WTC11 (cell line): Measurements from ENCODE around the gene KCNT1.

Experiments used
- CREB1 ChIP-seq: sonication (generic); formaldehyde crosslinking; IDR thresholded peaks from 2 replicates; pipeline ENCODE4 v1.8.0; 2023; ENCODE audit warnings: mild to moderate bottlenecking, missing genetic modification reagents
- CREM ChIP-seq: sonication (generic); formaldehyde crosslinking; IDR thresholded peaks from 2 replicates; pipeline ENCODE4 v1.8.1; 2022; ENCODE audit warnings: mild to moderate bottlenecking, missing genetic modification reagents, moderate library complexity
- CTCF ChIP-seq: fragments of 200-600 bp; IDR thresholded peaks from 2 replicates; pipeline ENCODE4 v1.8.0; 2022; ENCODE audit warnings: antibody characterized with exemption
- FOXK1 ChIP-seq: sonication (generic); formaldehyde crosslinking; IDR thresholded peaks from 2 replicates; pipeline ENCODE4 v1.8.0; 2022; ENCODE audit warnings: mild to moderate bottlenecking, moderate library complexity, missing genetic modification reagents
- HMGXB4 ChIP-seq: sonication (generic); formaldehyde crosslinking; IDR thresholded peaks from 2 replicates; pipeline ENCODE4 v1.8.1; 2023; ENCODE audit warnings: mild to moderate bottlenecking, moderate library complexity, missing genetic modification reagents
- MAX ChIP-seq: sonication (generic); formaldehyde crosslinking; IDR thresholded peaks from 2 replicates; pipeline ENCODE4 v1.8.0; 2022; ENCODE audit warnings: mild to moderate bottlenecking, missing genetic modification reagents
- NFYB ChIP-seq: sonication (generic); formaldehyde crosslinking; conservative IDR thresholded peaks from 2 replicates; pipeline ENCODE4 v1.8.0; 2022; ENCODE audit warnings: low read depth, missing genetic modification reagents
- NR1H2 ChIP-seq: sonication (generic); formaldehyde crosslinking; IDR thresholded peaks from 2 replicates; pipeline ENCODE4 v1.9.0; 2021; ENCODE audit warnings: mild to moderate bottlenecking, moderate library complexity, missing genetic modification reagents
- SMAD4 ChIP-seq: sonication (generic); formaldehyde crosslinking; IDR thresholded peaks from 2 replicates; pipeline ENCODE4 v1.8.0; 2022; ENCODE audit warnings: mild to moderate bottlenecking, missing genetic modification reagents
- SP1 ChIP-seq: sonication (generic); formaldehyde crosslinking; conservative IDR thresholded peaks from 2 replicates; pipeline ENCODE4 v1.8.1; 2022; ENCODE audit warnings: missing genetic modification reagents
- TCF7 ChIP-seq: sonication (generic); formaldehyde crosslinking; IDR thresholded peaks from 2 replicates; pipeline ENCODE4 v1.8.0; 2022; ENCODE audit warnings: mild to moderate bottlenecking, low read depth, missing genetic modification reagents, moderate library complexity
- TEAD1 ChIP-seq: sonication (generic); formaldehyde crosslinking; IDR thresholded peaks from 2 replicates; pipeline ENCODE4 v1.8.0; 2022; ENCODE audit warnings: mild to moderate bottlenecking, missing genetic modification reagents
- ZBTB43 ChIP-seq: sonication (generic); formaldehyde crosslinking; IDR thresholded peaks from 2 replicates; pipeline ENCODE4 v1.8.1; 2023; ENCODE audit warnings: mild to moderate bottlenecking, missing genetic modification reagents
- ZNF232 ChIP-seq: sonication (generic); formaldehyde crosslinking; IDR thresholded peaks from 2 replicates; pipeline ENCODE4 v1.8.0; 2022; ENCODE audit warnings: mild to moderate bottlenecking, missing genetic modification reagents

- TF ChIP-seq CTCF (no peak), SMAD4 (no peak), MAX (CRISPR knock-in tag) (no peak), CREB1 (no peak), NR1H2 (CRISPR knock-in tag) (no peak), ZNF232 (no peak), HMGXB4 (no peak), CREM (CRISPR knock-in tag) (no peak), ZBTB43 (CRISPR knock-in tag) (no peak), NFYB (no peak), SP1 (CRISPR knock-in tag) (no peak), TEAD1 (no peak), FOXK1 (CRISPR knock-in tag) (no peak), TCF7 (CRISPR knock-in tag) (no peak)
These were observed 121.1 kb downstream of the KCNT1 start for GRCh38 chr9:135823036-135823435.
